PFSK-1 (cell line): ENCODE measurements around the gene FAR2.

Experiments used
- FOXP2 ChIP-seq: optimal IDR thresholded peaks from 2 replicates; pipeline ENCODE3; 2011; ENCODE audit warnings: borderline replicate concordance, control low read depth, inconsistent platforms; ENCODE audit not compliant: insufficient read depth; ENCODE audit errors: extremely low read length, extremely low read depth
- TAF1 ChIP-seq: IDR thresholded peaks from 2 replicates; pipeline ENCODE4 v1.6.1; 2012; ENCODE audit warnings: low read length, control low read depth, borderline replicate concordance; ENCODE audit not compliant: insufficient read depth
- TF ChIP-seq, protein P1 (sequence below), 2 experiments: IDR thresholded peaks; 2 replicates each; pipeline versions ENCODE4 v1.6.1 to v1.8.0; 2011 to 2012; ENCODE audit warnings: low read depth in 2 of 2, low read length in 2 of 2, control low read depth in 1 of 2, inconsistent platforms in 1 of 2, mild to moderate bottlenecking in 1 of 2, moderate library complexity in 1 of 2; ENCODE audit not compliant: insufficient read depth in 1 of 2

Gene FAR2

DNA sequence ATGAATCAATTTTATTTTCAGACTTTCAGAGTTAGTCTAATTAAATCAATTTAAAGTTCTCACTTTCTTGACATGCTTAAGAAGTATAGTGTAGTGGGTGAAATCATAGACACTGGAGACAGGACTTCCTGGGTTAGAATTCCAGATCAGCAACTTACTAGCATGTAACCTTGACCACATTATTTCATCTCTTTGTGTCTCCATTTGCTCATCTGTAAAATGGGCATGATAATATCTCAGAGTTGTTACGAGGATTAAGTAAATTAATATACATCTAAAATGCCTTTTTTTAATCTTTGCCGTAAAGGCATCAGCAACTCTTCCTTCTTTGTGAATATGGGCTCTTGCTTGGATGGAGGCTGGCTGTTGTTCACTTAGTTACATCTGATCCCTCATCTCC is 233.2 kb downstream of the FAR2 start:
- TF ChIP-seq TAF1 (no peak), FOXP2 (no peak)
- TF ChIP-seq, protein P1, sequence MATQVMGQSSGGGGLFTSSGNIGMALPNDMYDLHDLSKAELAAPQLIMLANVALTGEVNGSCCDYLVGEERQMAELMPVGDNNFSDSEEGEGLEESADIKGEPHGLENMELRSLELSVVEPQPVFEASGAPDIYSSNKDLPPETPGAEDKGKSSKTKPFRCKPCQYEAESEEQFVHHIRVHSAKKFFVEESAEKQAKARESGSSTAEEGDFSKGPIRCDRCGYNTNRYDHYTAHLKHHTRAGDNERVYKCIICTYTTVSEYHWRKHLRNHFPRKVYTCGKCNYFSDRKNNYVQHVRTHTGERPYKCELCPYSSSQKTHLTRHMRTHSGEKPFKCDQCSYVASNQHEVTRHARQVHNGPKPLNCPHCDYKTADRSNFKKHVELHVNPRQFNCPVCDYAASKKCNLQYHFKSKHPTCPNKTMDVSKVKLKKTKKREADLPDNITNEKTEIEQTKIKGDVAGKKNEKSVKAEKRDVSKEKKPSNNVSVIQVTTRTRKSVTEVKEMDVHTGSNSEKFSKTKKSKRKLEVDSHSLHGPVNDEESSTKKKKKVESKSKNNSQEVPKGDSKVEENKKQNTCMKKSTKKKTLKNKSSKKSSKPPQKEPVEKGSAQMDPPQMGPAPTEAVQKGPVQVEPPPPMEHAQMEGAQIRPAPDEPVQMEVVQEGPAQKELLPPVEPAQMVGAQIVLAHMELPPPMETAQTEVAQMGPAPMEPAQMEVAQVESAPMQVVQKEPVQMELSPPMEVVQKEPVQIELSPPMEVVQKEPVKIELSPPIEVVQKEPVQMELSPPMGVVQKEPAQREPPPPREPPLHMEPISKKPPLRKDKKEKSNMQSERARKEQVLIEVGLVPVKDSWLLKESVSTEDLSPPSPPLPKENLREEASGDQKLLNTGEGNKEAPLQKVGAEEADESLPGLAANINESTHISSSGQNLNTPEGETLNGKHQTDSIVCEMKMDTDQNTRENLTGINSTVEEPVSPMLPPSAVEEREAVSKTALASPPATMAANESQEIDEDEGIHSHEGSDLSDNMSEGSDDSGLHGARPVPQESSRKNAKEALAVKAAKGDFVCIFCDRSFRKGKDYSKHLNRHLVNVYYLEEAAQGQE (IDR thresholded peaks at IDR 0.05; ENCODE audit: insufficient read depth in 1 of 2, low read depth in 2 of 2, low read length in 2 of 2) = no peak
